ENCODE data around the gene METRN.

METRN gene

GRCh38 chr16:724188-725040, 9.5 kb downstream of the METRN start:
- peak overlapping the region; percentile 99 for H3K27ac ChIP-seq
- no peak for TF ChIP-seq CTCF (IDR thresholded peaks at IDR 0.05)
- TF ChIP-seq ZFX (IDR thresholded peaks at IDR 0.05; ENCODE audit: borderline replicate concordance): no peak

- TF ChIP-seq ZFX (IDR thresholded peaks at IDR 0.05; ENCODE audit: borderline replicate concordance) (no peak), CTCF (IDR thresholded peaks at IDR 0.05) (no peak)
- H3K27ac ChIP-seq: peak overlapping the region; percentile 99
These were observed 10.1 kb downstream of the METRN start for GRCh38 chr16:725041-725376.

- peak overlapping the region; percentile 99 for H3K27ac ChIP-seq
These were observed 10.7 kb downstream of the METRN start for GRCh38 chr16:725463-726187.

GRCh38 chr16:726188-726437, 11.2 kb downstream of the METRN start:
- H3K27ac ChIP-seq: peak overlapping the region; percentile 99
- TF ChIP-seq ZFX (IDR thresholded peaks at IDR 0.05; ENCODE audit: borderline replicate concordance) (no peak), CTCF (IDR thresholded peaks at IDR 0.05) (no peak)

More at GRCh38 chr16:725463-726187, 10.7 kb downstream of the METRN start:
- TF ChIP-seq ZFX (IDR thresholded peaks at IDR 0.05; ENCODE audit: borderline replicate concordance): no peak
- no peak for TF ChIP-seq CTCF (IDR thresholded peaks at IDR 0.05)

GRCh38 chr16:726438-727290, 11.7 kb downstream of the METRN start, which contains the start of the genes CCDC78 and HAGHL:
Gene CCDC78, minus strand, starts transcription at chr16:726443. Its CDS starts 76 bp downstream, at chr16:726367.
Gene HAGHL, plus strand, starts transcription at chr16:727106. Its CDS starts 404 bp downstream, at chr16:727510.
- H3K27ac ChIP-seq: peak within 1 kb of the TSS; percentile 99

More at GRCh38 chr16:726438-727290, 11.7 kb downstream of the METRN start, which contains the start of the genes CCDC78 and HAGHL:
- TF ChIP-seq CTCF (IDR thresholded peaks at IDR 0.05) (0 out of 2 replicates have a peak, but pooled peaks have one; percentile 7), ZFX (IDR thresholded peaks at IDR 0.05; ENCODE audit: borderline replicate concordance) (no peak)

All from 22Rv1 (cell line).